Fibroblast of mammary gland (primary cell): Measurements from ENCODE around the gene TAF1A.

ENCODE experiments used
- DNase-seq: peaks from one replicate; pipeline ENCODE4 v3.0.0-alpha.2; 2010; ENCODE audit warnings: low read depth
- H3K4me3 ChIP-seq: 2 replicates; pipeline ENCODE4 v1.5.1; 2011; ENCODE audit warnings: low read depth, mild to moderate bottlenecking, low read length, moderate library complexity; ENCODE audit not compliant: control insufficient read depth
- TF ChIP-seq, protein P1 (sequence below): conservative IDR thresholded peaks from 2 replicates; pipeline ENCODE4 v1.5.1; 2011; ENCODE audit warnings: low read depth, low read length, inconsistent platforms; ENCODE audit not compliant: control insufficient read depth, insufficient read depth

TAF1A gene

DNA sequence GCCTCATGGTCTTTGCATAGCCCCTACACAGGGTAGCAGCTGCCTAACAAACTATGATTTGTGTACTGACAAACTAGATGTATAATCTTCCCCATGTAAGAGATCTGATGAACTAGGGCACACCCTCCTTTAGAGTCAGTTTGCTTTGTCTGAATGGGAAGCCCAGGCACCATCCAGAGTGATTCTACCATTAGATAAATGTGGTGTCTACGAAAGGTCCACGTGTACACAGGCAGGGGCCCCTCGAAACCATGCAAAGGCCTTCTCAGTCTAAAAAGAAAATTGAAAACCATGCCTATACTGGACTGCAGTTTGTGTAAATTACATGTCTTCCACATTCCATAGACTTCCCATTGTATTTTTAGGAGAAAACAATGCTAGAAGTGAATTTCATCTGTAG is 60.6 kb downstream of the TAF1A start:
- TF ChIP-seq, protein P1, sequence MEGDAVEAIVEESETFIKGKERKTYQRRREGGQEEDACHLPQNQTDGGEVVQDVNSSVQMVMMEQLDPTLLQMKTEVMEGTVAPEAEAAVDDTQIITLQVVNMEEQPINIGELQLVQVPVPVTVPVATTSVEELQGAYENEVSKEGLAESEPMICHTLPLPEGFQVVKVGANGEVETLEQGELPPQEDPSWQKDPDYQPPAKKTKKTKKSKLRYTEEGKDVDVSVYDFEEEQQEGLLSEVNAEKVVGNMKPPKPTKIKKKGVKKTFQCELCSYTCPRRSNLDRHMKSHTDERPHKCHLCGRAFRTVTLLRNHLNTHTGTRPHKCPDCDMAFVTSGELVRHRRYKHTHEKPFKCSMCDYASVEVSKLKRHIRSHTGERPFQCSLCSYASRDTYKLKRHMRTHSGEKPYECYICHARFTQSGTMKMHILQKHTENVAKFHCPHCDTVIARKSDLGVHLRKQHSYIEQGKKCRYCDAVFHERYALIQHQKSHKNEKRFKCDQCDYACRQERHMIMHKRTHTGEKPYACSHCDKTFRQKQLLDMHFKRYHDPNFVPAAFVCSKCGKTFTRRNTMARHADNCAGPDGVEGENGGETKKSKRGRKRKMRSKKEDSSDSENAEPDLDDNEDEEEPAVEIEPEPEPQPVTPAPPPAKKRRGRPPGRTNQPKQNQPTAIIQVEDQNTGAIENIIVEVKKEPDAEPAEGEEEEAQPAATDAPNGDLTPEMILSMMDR, result no peak
- DNase-seq, result no peak
- H3K4me3 ChIP-seq, result no peak overlapping the region

- DNase-seq, result no peak
- TF ChIP-seq, protein P1, result no peak
- no peak overlapping the region for H3K4me3 ChIP-seq
Measured at GRCh38 chr1:222525951-222526350, 63.8 kb downstream of the TAF1A start.

DNA sequence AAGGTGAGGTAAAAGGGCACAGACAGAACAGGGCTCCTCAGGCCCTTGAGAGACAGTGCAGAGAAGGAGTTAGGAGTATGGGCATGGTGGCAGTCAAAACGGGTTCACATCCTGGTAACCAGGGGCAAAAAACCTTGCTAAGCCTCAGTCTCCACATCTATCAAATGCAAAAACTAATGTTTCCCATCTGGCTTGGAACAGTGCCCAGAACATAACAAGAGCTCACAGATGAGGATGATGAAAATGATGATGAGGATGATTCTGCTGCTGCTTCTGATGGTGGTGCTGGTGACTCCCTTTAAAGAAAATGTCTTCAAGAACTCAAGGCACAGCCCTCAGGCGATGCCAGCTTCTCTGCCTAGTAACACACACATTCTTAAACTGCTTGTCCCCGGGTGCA is 65.9 kb downstream of the TAF1A start:
- DNase-seq, result peak; percentile 70
- TF ChIP-seq, protein P1, result no peak
- no peak overlapping the region for H3K4me3 ChIP-seq

DNA sequence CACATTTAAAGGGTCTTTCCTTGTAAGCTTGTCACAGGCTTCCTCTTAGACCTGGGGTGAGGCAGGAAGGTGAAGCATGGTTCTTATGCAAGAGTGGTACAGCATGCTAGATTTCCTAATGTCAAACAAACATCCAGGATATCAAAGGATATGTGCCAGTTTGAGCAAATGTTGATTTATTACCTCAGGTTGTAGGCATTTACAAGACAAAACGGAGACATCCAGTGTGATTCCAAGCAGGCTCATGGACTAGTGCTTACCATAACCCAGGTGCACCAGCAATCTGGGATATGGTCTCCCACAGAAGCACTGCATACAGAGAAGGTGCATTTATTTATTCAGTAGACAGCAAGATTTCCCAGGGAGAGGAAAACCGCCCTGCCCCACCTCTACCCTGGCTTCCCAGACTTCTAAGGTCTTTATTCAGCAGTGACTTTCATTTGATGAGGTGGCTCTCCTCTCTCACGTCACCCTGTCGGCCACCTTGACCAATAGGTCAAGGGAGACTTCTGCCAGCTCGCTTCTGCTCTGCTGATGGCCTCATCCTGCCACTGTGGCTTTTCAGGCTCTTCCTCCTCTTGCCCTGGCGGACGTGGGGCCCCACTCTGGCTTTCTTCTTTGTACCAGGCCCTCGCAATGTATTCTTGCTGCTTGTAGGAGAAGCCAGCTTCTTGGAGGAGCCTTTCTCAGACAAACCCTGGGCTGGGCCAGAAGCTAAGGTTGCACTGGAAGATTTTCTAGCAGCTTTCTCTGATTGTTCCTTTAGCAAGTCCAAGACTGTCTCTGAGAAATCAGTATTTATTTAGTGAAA is 67.4 kb downstream of the TAF1A start:
- no peak overlapping the region for H3K4me3 ChIP-seq
- DNase-seq, result no peak
- TF ChIP-seq, protein P1, result no peak

DNA sequence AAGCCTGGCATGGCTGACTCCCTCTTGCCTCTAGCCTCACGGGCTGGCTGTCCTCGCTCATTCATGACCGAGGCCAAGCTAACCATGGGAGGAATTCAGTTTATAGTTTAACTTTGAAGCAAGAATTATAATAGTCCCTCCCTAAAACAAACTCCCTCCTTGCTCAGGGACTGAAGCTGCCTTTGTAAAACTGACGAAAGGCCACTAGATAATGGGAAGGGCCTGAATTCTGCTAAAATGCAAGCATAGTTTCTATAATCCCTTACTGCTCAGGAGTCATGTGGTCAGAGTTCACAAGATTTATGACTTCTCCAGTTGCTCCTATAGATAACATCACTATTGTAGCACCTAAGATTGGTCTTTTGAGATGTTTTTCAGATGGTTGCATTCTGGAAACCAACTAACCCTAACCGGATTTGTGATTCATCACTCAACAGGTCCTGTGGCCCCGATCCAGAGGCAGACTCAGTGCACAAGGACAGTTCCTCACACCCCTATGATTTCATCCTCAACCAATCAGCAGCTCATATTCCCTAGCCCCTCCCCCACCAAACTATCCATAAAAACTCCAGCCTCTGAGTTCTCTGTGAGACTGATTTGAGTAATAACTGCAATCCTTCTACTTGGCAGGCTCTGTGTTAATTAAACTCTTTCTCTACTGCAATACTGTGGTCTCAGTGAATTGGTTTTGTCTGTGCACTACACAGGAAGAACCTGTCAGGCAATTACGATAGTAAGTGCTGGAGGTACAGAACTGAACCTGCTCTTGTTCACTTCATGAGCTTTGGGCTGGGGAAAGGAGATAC is 68.2 kb downstream of the TAF1A start:
- TF ChIP-seq, protein P1, result no peak
- peak; percentile 79 for DNase-seq

More for the DNA sequence above, 68.2 kb downstream of the TAF1A start:
- H3K4me3 ChIP-seq, result no peak overlapping the region
